Camera-type eye (tissue), 1 donor: ENCODE results near the gene PLPPR3. TPM values are rescaled to one million over a fixed set of nuclear protein-coding genes. Genes with fewer than 3 reads are reported as not detected.

Experiments used
- total RNA-seq: library from RNA; depleted of rRNA; stranded (reverse); fragments of >200 nt; gene quantifications from one replicate; pipeline ENCODE4 v1.2.3, GENCODE V29; 2014

Gene PLPPR3, protein sequence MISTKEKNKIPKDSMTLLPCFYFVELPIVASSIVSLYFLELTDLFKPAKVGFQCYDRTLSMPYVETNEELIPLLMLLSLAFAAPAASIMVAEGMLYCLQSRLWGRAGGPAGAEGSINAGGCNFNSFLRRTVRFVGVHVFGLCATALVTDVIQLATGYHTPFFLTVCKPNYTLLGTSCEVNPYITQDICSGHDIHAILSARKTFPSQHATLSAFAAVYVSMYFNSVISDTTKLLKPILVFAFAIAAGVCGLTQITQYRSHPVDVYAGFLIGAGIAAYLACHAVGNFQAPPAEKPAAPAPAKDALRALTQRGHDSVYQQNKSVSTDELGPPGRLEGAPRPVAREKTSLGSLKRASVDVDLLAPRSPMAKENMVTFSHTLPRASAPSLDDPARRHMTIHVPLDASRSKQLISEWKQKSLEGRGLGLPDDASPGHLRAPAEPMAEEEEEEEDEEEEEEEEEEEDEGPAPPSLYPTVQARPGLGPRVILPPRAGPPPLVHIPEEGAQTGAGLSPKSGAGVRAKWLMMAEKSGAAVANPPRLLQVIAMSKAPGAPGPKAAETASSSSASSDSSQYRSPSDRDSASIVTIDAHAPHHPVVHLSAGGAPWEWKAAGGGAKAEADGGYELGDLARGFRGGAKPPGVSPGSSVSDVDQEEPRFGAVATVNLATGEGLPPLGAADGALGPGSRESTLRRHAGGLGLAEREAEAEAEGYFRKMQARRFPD
- 21.2 TPM for total RNA-seq

DNA sequence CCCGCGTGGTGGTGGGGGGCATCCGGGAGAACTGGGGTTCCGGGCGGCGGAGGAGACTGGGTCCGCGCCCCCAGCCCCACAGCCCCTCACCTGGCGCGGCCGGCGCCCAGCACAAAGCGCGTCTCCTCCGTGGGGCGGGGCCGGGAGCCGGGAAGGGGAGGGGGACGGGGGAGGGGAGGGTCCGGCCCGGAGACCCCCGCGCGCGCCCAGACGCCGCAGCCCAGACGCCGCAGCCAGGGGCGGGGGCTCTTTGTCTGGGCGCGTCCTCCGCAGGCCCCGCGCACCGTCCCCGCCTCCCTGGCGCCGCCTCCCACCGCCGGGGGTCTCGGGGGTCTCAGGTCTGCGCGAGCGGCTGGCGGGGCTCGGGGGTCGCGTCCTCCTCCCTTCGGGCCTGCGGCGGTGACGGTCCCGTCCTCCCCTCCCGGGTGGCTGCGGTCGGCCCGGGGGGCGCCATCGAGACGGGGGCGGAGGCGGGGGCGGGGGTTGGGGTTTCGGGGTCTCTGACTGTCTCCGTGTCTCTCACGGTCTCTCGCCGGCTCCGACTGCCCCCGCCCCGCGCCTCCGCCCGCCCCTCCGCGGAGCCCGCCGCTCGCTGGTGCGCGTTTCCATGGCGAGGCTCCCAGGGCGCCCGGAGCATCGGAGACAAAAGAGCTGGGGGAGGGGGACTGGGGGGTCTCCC lies at the start of gene PLPPR3:
Gene PLPPR3, minus strand, starts transcription at position 131 of the 679 bp plus-strand sequence. CDS start 396 bp downstream, outside the sequence.

DNA sequence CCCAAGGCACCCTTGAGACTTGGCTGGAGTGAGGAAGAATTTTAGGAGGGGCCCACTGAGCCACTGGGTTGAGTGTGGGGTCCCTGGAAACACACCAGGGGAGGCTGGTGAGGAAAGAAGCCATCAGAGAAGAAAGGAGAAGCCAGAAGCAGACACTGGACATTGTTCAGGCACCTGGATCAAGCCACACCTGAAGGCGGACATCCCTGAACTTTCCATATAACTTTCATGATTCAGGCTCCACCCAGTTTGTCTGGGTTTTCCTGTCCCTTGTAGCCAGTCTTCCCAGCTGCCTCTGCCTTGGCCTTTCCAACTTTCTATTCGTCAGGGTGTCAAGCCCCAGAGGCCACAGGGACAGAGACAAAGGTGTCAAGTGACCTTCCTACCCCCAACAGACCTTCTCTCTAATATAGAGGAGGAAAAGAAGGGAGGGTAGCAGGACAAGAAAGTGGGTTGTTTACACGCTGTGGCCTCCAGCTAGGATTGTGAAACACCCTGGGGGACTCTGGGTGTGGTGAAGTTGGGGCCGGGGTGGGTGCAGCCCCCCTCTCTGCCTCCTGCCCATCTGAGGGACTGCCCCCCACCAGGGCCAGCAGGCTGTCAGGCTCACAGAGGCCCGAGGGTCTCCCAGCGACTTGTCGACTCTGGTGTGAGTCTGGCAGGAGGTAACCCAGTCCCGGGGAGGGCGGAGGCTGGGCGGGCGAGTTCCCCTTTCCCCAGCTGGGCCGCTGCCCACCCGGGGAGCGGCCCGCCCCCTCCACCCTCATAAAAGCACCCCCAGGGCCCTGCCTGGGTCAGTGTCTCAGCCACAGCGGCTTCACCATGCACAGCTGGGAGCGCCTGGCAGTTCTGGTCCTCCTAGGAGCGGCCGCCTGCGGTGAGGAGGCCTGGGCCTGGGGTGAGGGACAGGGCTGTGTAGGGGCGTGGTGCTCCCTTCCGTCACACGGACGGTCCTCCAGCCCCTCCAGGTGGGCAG lies 37.4 kb upstream of the PLPPR3 start, which contains the start of gene CFD:
Gene CFD, plus strand, starts transcription at position 797 of the 976 bp plus-strand sequence. Its CDS starts 26 bp downstream, at position 823.

DNA sequence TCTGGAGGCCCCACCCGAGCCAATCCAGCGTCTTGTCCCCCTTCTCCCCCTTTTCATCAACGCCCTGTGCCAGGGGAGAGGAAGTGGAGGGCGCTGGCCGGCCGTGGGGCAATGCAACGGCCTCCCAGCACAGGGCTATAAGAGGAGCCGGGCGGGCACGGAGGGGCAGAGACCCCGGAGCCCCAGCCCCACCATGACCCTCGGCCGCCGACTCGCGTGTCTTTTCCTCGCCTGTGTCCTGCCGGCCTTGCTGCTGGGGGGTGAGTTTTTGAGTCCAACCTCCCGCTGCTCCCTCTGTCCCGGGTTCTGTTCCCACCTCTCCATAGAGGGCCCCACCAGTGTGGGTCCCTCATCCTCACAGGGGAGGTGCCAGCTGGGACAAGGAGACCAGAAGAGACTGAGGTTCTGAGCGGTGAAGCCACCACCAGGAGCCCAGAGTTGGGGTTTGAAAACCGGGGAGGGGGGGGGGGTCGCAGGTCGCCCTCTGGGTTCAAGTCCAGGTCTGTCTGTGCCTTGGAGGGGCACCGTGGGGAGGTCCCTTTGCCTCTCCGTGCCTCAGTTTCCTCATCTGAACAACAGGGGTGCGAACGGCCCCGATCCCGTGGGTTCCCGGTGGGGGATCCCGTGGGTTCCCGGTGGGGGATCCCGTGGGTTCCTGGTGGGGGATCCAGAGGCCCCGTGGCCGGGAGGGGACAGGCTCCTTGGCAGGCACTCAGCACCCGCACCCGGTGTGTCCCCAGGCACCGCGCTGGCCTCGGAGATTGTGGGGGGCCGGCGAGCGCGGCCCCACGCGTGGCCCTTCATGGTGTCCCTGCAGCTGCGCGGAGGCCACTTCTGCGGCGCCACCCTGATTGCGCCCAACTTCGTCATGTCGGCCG lies 30.6 kb upstream of the PLPPR3 start, which contains the start of gene ELANE:
Gene ELANE, plus strand, starts transcription at position 168 of the 878 bp plus-strand sequence. Its CDS starts 26 bp downstream, at position 194.

DNA sequence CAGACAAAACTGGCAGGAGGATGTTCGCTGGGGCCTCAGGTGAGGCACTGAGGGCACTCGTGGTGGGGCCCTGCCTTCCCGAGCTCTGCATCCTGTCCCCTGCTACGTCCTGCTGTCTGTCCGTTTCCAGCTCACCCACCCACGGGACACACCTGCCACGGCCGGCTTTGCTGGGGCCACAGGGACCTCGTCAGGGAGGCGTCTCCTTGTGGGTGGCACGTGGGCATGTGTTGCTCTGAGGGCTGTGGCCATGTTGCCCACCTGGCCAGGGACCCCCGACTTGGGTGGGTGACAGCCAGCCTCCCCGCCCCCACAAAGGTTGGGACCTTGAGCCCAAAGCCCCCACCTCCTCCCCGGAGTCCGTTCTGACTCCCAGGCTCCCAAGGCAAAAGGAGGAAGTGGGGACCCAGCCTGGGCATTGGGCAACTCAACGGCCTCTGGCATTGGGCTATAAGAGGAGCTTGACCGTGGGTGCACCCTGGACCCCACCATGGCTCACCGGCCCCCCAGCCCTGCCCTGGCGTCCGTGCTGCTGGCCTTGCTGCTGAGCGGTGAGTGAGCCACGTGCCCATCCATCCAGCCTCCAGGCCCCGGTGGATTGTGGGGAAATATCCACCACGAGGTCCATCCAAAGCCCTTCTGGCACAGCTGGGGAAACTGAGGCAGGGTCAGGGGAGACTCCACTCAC lies 18.9 kb upstream of the PLPPR3 start, which contains the start of gene PRTN3:
Gene PRTN3, plus strand, starts transcription at position 481 of the 688 bp plus-strand sequence. Its CDS starts 10 bp downstream, at position 491.

DNA sequence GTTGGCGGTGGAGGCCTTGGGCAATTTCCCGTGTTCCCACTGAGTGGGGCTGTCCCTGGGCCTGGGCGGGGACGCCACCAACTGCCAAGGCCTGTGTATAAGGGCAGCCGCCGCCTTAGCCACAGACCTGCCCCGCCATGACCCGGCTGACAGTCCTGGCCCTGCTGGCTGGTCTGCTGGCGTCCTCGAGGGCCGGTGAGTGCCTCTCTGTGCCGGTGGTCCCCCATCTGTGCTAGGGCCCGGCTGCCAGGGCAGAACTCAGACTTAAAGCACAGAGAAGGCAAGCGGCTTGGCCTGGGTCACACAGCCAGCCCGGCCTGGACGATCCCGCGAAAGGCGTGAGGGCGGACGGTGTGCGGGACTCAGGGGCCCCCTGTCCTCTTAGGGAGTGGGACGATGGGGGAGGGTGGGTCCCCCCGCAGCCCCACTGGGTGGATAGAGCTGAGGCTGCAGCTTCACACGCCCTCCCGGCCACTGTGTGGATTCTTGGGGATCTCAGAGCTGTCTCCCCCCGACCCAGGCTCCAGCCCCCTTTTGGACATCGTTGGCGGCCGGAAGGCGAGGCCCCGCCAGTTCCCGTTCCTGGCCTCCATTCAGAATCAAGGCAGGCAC lies 6.1 kb upstream of the PLPPR3 start, which contains the start of gene AZU1:
Gene AZU1, plus strand, starts transcription at position 128 of the 612 bp plus-strand sequence. Its CDS starts 10 bp downstream, at position 138.

DNA sequence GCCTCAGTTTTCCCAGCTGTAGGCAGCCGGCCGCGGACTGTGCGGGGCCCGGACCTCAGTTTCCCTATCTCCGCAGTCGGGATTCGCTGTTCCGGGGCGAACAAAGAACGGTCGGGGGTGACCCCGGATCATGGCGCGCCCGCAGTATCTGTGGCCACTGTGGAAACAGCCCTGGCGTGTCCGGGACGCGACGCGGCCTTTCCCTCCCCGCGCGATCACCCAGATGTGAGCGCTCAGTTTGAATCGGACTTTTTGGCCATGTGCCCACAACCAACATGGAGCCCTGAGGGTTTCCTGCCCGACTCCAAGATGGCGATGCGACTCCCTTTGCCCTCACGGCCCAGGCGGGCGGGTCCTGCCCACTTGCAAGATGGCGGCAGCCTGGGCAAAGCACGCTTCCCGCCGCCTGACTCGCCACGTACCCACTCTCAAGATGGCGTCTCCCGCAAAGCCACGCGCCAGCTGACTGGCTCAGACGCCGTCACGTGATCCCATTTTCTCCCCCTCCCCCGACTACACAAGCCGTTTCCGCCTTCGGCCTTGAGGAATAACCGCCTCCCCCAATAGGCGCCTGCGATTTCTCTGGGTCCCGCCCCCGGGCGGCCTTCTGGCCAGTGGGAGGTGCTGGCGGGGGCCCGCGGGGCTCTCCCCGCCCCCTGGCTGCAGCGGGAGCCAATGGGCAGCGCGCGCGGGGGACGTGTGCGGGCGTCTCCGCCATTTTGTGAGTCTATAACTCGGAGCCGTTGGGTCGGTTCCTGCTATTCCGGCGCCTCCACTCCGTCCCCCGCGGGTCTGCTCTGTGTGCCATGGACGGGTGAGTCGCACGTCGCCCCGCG lies 24.8 kb downstream of the PLPPR3 start, which contains the start of gene PTBP1:
Gene PTBP1, plus strand, starts transcription at position 761 of the 836 bp plus-strand sequence. Its CDS starts 46 bp downstream, at position 807.

Other genes with a start within 250 kb of the PLPPR3 start
- 413 TPM for gene BSG, start 249.4 kb downstream of the PLPPR3 start, total RNA-seq
- 6.0 TPM for gene HCN2, start 232.1 kb downstream of the PLPPR3 start, total RNA-seq
- 33.2 TPM for gene POLRMT, start 188.4 kb downstream of the PLPPR3 start, total RNA-seq
- not detected for gene FGF22, start 182.1 kb downstream of the PLPPR3 start, total RNA-seq
- gene RNF126, start 158.7 kb downstream of the PLPPR3 start, total RNA-seq = 25.8 TPM
- gene FSTL3, start 145.6 kb downstream of the PLPPR3 start, total RNA-seq = 36.6 TPM
- gene PRSS57, start 126.5 kb downstream of the PLPPR3 start, total RNA-seq = not detected
- 145 TPM for gene PALM, start 113.0 kb downstream of the PLPPR3 start, total RNA-seq
- gene MISP, start 70.8 kb downstream of the PLPPR3 start, total RNA-seq = 1.4 TPM
- 113 TPM for gene PTBP1, start 24.5 kb downstream of the PLPPR3 start, total RNA-seq
- 3.4 TPM for gene AZU1, start 5.9 kb upstream of the PLPPR3 start, total RNA-seq
- 2.5 TPM for gene PRTN3, start 19.0 kb upstream of the PLPPR3 start, total RNA-seq
- gene ELANE, start 30.3 kb upstream of the PLPPR3 start, total RNA-seq = 6.4 TPM
- 15.3 TPM for gene CFD, start 37.7 kb upstream of the PLPPR3 start, total RNA-seq
- gene MED16, start 71.2 kb upstream of the PLPPR3 start, total RNA-seq = 70.6 TPM
- not detected for gene RNU6-9, start 71.5 kb upstream of the PLPPR3 start, total RNA-seq
- 34.8 TPM for gene R3HDM4, start 91.3 kb upstream of the PLPPR3 start, total RNA-seq
- not detected for gene KISS1R, start 95.4 kb upstream of the PLPPR3 start, total RNA-seq
- gene ARID3A, start 104.1 kb upstream of the PLPPR3 start, total RNA-seq = 12.7 TPM
- gene WDR18, start 162.4 kb upstream of the PLPPR3 start, total RNA-seq = 52.4 TPM
- not detected for gene GRIN3B, start 178.5 kb upstream of the PLPPR3 start, total RNA-seq
- gene TMEM259, start 199.2 kb upstream of the PLPPR3 start, total RNA-seq = 103 TPM
- not detected for gene RNU6-2, start 199.6 kb upstream of the PLPPR3 start, total RNA-seq
- gene CNN2, start 204.7 kb upstream of the PLPPR3 start, total RNA-seq = 60.9 TPM
- 84.4 TPM for gene ABCA7, start 218.2 kb upstream of the PLPPR3 start, total RNA-seq
- gene ARHGAP45, start 245.2 kb upstream of the PLPPR3 start, total RNA-seq = 11.5 TPM